Heart right ventricle (tissue), 16 donors: ENCODE data around the gene ERICH2. TPM values are rescaled to one million over a fixed set of nuclear protein-coding genes. Genes with fewer than 3 reads are reported as not detected.
"Not testable (repeated sequence)": the region's sequence is repeated elsewhere in the genome, so short reads cannot be mapped to it uniquely, and the experiment has no call there.

Experiments
- ATAC-seq, 8 donors: fragments of 200-7000 bp; cut with Tn5 transposase; one replicate each; pipeline ENCODE4 v1.9.1; 2020; ENCODE audit warnings: mild to moderate bottlenecking in 8 of 8, moderate library complexity in 8 of 8, moderate number of reproducible peaks in 1 of 8
- DNase-seq, 2 donors: peaks; one replicate each; pipeline ENCODE4 v3.0.0-alpha.2; 2020
- H3K27ac ChIP-seq, 10 donors: fragments of 200-600 bp; sonication (generic) in 2 of 10; one replicate each; pipeline versions ENCODE4 v1.5.0 to v1.8.0; 2020 to 2022; ENCODE audit warnings: mild to moderate bottlenecking in 3 of 10
- H3K27me3 ChIP-seq, 7 donors: fragments of 200-600 bp; one replicate each; pipeline ENCODE4 v1.8.0; 2021 to 2022; ENCODE audit warnings: mild to moderate bottlenecking in 2 of 7
- H3K36me3 ChIP-seq, 9 donors: fragments of 200-600 bp; sonication (generic) in 1 of 9; one replicate each; pipeline versions ENCODE4 v1.5.0 to v1.8.0; 2020 to 2022; ENCODE audit warnings: mild to moderate bottlenecking in 2 of 9
- H3K4me1 ChIP-seq, 9 donors: fragments of 200-600 bp; sonication (generic) in 1 of 9; one replicate each; pipeline versions ENCODE4 v1.5.0 to v1.8.0; 2020 to 2022; ENCODE audit warnings: mild to moderate bottlenecking in 4 of 9
- H3K4me3 ChIP-seq, 10 donors: fragments of 200-600 bp; sonication (generic) in 2 of 10; one replicate each; pipeline versions ENCODE4 v1.5.0 to v1.8.0; 2020 to 2022; ENCODE audit warnings: mild to moderate bottlenecking in 7 of 10, moderate library complexity in 2 of 10
- H3K9me3 ChIP-seq, 11 donors: fragments of 200-600 bp in 10 of 11; sonication (generic) in 2 of 11; one replicate each; pipeline versions ENCODE4 v1.5.0 to v1.8.0; 2013 to 2022; ENCODE audit warnings: mild to moderate bottlenecking in 2 of 11, control low read depth in 1 of 11, moderate library complexity in 1 of 11
- CTCF ChIP-seq, 9 donors: fragments of 200-600 bp; sonication (generic) in 2 of 9; IDR thresholded peaks; one replicate each; pipeline versions ENCODE4 v1.5.0 to v1.8.0; 2021 to 2022; ENCODE audit warnings: antibody characterized with exemption in 9 of 9, mild to moderate bottlenecking in 5 of 9, moderate library complexity in 1 of 9
- WGBS, 2 donors: extraction: QIAGEN DNeasy Blood & Tissue Kit; methylation state at CpG; one replicate each; pipeline ENCODE4 v1.1.7; 2013; ENCODE audit warnings: inconsistent platforms in 1 of 2; 5-methylcytosine and 5-hydroxymethylcytosine counted together
- intact Hi-C, 10 donors: fragments of 100-400 bp; cut with DNase I; formaldehyde crosslinking; loops; one replicate each; pipeline versions ENCODE4 v1.11.1 to v1.14.2; 2022
- polyA plus RNA-seq, 2 donors: library from polyadenylated mRNA; stranded (reverse); fragments of 200-250 nt; gene quantifications; one replicate each; pipeline ENCODE4 v1.2.3, GENCODE V29; 2013
- total RNA-seq, 10 donors: library from RNA; stranded (reverse); fragmentation: NEBNext Ultra II Directional in 3 of 10; extraction: Animal tissue kit (Norgen Biotek cat#: 25700) in 3 of 10; gene quantifications; one replicate each; pipeline versions ENCODE4 v1.2.1 to v1.2.4, GENCODE V29; 2021 to 2023
- donor health status: Arrhythmogenic right ventricular cardiomyopathy.
- donor health status: ischemic (EF 13 %, LVEDD 7.1; RV severe dilation, severe dysfunction).
- donor health status: healthy with polysubstance abuse.
- donor health status: DM: no; HTN: yes; CAD: no.
- donor health status: DM: no; HTN: no; CAD: no.
- donor health status: ischemic (EF 25% LVEDD 6.9; RV normal size, moderate dysfunction).
- donor health status: ischemic (EF 25% LVEDD 5.7; RV mildly dilated, moderate dysfunction).
- donor health status: healthy.
- donor health status: DM: yes; HTN: yes; CAD: no.
- donor health status: Ischemic cardiomyopathy.
- donor health status: ischemic (EF 35%, LVEDD 5.7; RV mildly dilated, moderate dysfunction).
- donor health status: nonischemic (EF 11% LVEDD 7.7; RV severe dilation, severe dysfunction).
- donor health status: DM: yes; HTN: yes; CAD: no.
- donor health status: PGD.
- donor health status: ischemic (EF 29% LVEDD 5.4; RV normal size, mild dysfunction).
- donor health status: nonischemic (EF 23%, LVEDD 6.1; RV moderate dilation, normal function).

Gene ERICH2
- total and polyA plus RNA-seq, 12 donors = 0.45 to 2.3 (median 1.3) TPM

GRCh38 chr2:170747921-170748320 is 22.3 kb upstream of the ERICH2 start:
- no peak for TF ChIP-seq CTCF (IDR thresholded peaks at IDR 0.05)
- no peak overlapping the region for H3K27ac ChIP-seq

GRCh38 chr2:170751555-170751954 is 18.6 kb upstream of the ERICH2 start:
- H3K36me3 ChIP-seq, H3K4me3 ChIP-seq, H3K9me3 ChIP-seq, H3K4me1 ChIP-seq, intact Hi-C loops, DNase-seq, H3K27ac ChIP-seq: not testable (repeated sequence)
- peak in 5 of 8 donors; percentile 51 to 72 (median 58) for ATAC-seq
- H3K27me3 ChIP-seq = peaks cover 0 to 16% (median 1%) of the 10 kb centered on the region in 7 donors
- 92 to 93% methylated on average over 12 of the region's 12 CpGs for WGBS, 2 donors

More at GRCh38 chr2:170747921-170748320, 22.3 kb upstream of the ERICH2 start:
- Histone ChIP-seq H3K27me3 (peaks cover 0 to 36% (median 11%) of the 10 kb centered on the region in 7 donors), H3K4me3 (no peak overlapping the region), H3K9me3 (no peaks in the 10 kb centered on the region), H3K36me3 (no peaks in the 10 kb centered on the region), H3K4me1 (no peaks in the 10 kb centered on the region)
- DNase-seq (no peak), ATAC-seq (no peak)
- intact Hi-C loops = no loop called here
- WGBS, 2 donors = 55 to 58% methylated on average over 4 of the region's 4 CpGs

GRCh38 chr2:170761572-170761971 is 8.6 kb upstream of the ERICH2 start:
- intact Hi-C loops = loop anchor here in 1 of 10 donors (10.0 kb wide), 1 partner anchor 163 kb away; the partner anchor contains the start of gene GORASP2
- ATAC-seq = no peak
- H3K4me3 ChIP-seq = no peak overlapping the region
- DNase-seq = no peak
- no peaks in the 10 kb centered on the region for H3K9me3 ChIP-seq
- no peaks in the 10 kb centered on the region for H3K36me3 ChIP-seq
- no peaks in the 10 kb centered on the region for H3K4me1 ChIP-seq
- H3K27me3 ChIP-seq = peaks cover 0 to 9% (median 0%) of the 10 kb centered on the region in 7 donors
- no peak overlapping the region for H3K27ac ChIP-seq
- TF ChIP-seq CTCF (IDR thresholded peaks at IDR 0.05) = no peak

- TF ChIP-seq CTCF (IDR thresholded peaks at IDR 0.05) = no peak
- Histone ChIP-seq H3K4me3 (no peak overlapping the region), H3K27me3 (peaks cover 0 to 9% (median 0%) of the 10 kb centered on the region in 7 donors), H3K27ac (no peak overlapping the region), H3K4me1 (no peaks in the 10 kb centered on the region), H3K36me3 (no peaks in the 10 kb centered on the region), H3K9me3 (no peaks in the 10 kb centered on the region)
- DNase-seq (no peak), ATAC-seq (no peak)
- intact Hi-C loops = loop anchor here in 1 of 10 donors (10.0 kb wide), 1 partner anchor 162 kb away; the partner anchor contains the start of gene GORASP2
- 72 to 73% methylated on average over 7 of the region's 7 CpGs for WGBS, 2 donors
Measured at GRCh38 chr2:170762760-170763159, 7.4 kb upstream of the ERICH2 start.

- Histone ChIP-seq H3K9me3 (no peaks in the 10 kb centered on the region), H3K27me3 (peaks cover 0 to 9% (median 0%) of the 10 kb centered on the region in 7 donors), H3K4me1 (no peaks in the 10 kb centered on the region), H3K27ac (no peak overlapping the region), H3K36me3 (no peaks in the 10 kb centered on the region), H3K4me3 (no peak overlapping the region)
- TF ChIP-seq CTCF (IDR thresholded peaks at IDR 0.05) = no peak
- DNase-seq = no peak
- no peak for ATAC-seq
- 89 to 91% methylated on average over 4 of the region's 4 CpGs for WGBS, 2 donors
- intact Hi-C loops = loop anchor here in 1 of 10 donors (10.0 kb wide), 1 partner anchor 162 kb away; the partner anchor contains the start of gene GORASP2
Measured at GRCh38 chr2:170763232-170763631, 6.9 kb upstream of the ERICH2 start.
